Neural progenitor cell (in vitro differentiated cells): Measurements from ENCODE around the gene BSND. TPM values are rescaled to one million over a fixed set of nuclear protein-coding genes. Genes with fewer than 3 reads are reported as not detected.
"Not testable (repeated sequence)": the region's sequence is repeated elsewhere in the genome, so short reads cannot be mapped to it uniquely, and the experiment has no call there.

ENCODE experiments used
- DNase-seq: peaks from one replicate; pipeline ENCODE4 v3.0.0-alpha.2; 2016; ENCODE audit warnings: low spot score
- H2AFZ ChIP-seq: fragments of 200-600 bp; sonication (generic); replicated peaks from 2 replicates; pipeline ENCODE4 v1.6.1; 2016; ENCODE audit warnings: antibody characterized with exemption
- H3F3A ChIP-seq: fragments of 200-600 bp; sonication (generic); 2 replicates; pipeline ENCODE4 v1.6.1; 2016; ENCODE audit warnings: antibody characterized with exemption, low read depth
- H3K27ac ChIP-seq: fragments of 200-600 bp; sonication (generic); 2 replicates; pipeline ENCODE4 v1.5.1; 2016; ENCODE audit warnings: mild to moderate bottlenecking
- H3K27me3 ChIP-seq: fragments of 200-600 bp; sonication (generic); 2 replicates; pipeline ENCODE4 v1.6.1; 2016; ENCODE audit warnings: mild to moderate bottlenecking, moderate library complexity
- H3K36me3 ChIP-seq: fragments of 200-600 bp; sonication (generic); 2 replicates; pipeline ENCODE4 v1.5.1; 2016
- H3K4me1 ChIP-seq: fragments of 200-600 bp; sonication (generic); 2 replicates; pipeline ENCODE4 v1.6.1; 2016; ENCODE audit warnings: mixed run types
- H3K4me2 ChIP-seq: fragments of 200-600 bp; sonication (generic); 2 replicates; pipeline ENCODE4 v1.6.1; 2016
- H3K4me3 ChIP-seq: fragments of 200-600 bp; sonication (generic); 2 replicates; pipeline ENCODE4 v1.5.1; 2016
- H3K79me2 ChIP-seq: fragments of 200-600 bp; sonication (generic); 2 replicates; pipeline ENCODE4 v1.6.1; 2016; ENCODE audit warnings: low read depth
- H3K9ac ChIP-seq: fragments of 200-600 bp; sonication (generic); 2 replicates; pipeline ENCODE4 v1.6.1; 2016
- H3K9me3 ChIP-seq: fragments of 200-600 bp; sonication (generic); 2 replicates; pipeline ENCODE4 v1.5.1; 2016; ENCODE audit warnings: low read depth
- H4K20me1 ChIP-seq: fragments of 200-600 bp; sonication (generic); 2 replicates; pipeline ENCODE4 v1.6.1; 2016; ENCODE audit warnings: low read depth
- H3K27ac Mint-ChIP-seq: 3 replicates; pipeline ENCODE4 v1.8.0; 2021; ENCODE audit warnings: mixed read lengths
- H3K27me3 Mint-ChIP-seq: 2 replicates; pipeline ENCODE4 v1.8.0; 2022; ENCODE audit warnings: low read depth, mild to moderate bottlenecking, inconsistent platforms, moderate library complexity, mixed read lengths; ENCODE audit not compliant: insufficient read depth
- H3K36me3 Mint-ChIP-seq: 3 replicates; pipeline ENCODE4 v1.8.0; 2021; ENCODE audit warnings: mixed read lengths
- H3K4me1 Mint-ChIP-seq: 3 replicates; pipeline ENCODE4 v1.8.0; 2021; ENCODE audit warnings: mixed read lengths
- H3K4me3 Mint-ChIP-seq: 3 replicates; pipeline ENCODE4 v1.8.0; 2021; ENCODE audit warnings: mild to moderate bottlenecking, moderate library complexity, mixed read lengths
- H3K9me3 Mint-ChIP-seq: 3 replicates; pipeline ENCODE4 v1.8.0; 2020; ENCODE audit warnings: mixed read lengths
- CTCF ChIP-seq: fragments of 200-600 bp; sonication (generic); IDR thresholded peaks from 2 replicates; pipeline ENCODE4 v1.5.1; 2017; ENCODE audit warnings: antibody characterized with exemption, mild to moderate bottlenecking
- EZH2 ChIP-seq: fragments of 200-600 bp; sonication (generic); IDR thresholded peaks from 2 replicates; pipeline ENCODE4 v1.6.1; 2017; ENCODE audit warnings: antibody characterized with exemption, mild to moderate bottlenecking, moderate library complexity
- EZH2phosphoT487 ChIP-seq: fragments of 200-600 bp; sonication (generic); IDR thresholded peaks from 2 replicates; pipeline ENCODE4 v1.6.1; 2017; ENCODE audit warnings: antibody characterized with exemption
- total RNA-seq: library from RNA; depleted of rRNA; stranded (reverse); fragments of >200 nt; gene quantifications from 2 replicates; pipeline ENCODE4 v1.2.3, GENCODE V29; 2015; ENCODE audit warnings: low replicate concordance

Gene BSND
- total RNA-seq, 1 donor from 2014 or later = not detected

DNA sequence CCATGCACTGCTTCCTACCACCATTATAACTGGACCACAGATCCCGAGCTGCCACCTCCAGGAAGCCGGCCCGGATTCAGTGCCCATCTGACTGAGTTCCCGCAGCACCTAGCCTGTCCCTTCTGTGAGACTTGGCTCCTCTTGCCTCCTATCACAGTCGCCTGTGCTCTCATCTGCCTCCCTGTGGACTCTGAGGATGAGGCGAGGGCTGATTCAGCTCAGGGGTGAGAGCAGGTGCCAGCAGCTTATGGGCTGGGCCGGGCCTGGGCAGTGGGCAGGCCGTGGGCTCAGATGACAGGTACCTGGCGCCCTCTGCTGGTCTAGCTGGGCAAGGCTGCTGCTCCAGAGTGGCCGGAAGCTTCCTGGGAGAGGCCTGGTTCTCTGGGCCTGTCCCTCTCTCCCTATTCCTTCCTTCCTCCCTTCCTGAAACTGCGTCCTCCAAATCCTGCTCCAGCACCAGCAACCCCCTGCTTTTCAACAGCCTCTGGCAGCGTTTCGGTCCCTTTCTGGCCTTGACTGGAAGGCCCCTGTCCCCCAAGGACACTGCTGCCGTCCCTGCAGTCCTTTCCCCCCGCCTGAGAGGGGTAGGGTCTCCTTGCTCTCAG is 23.3 kb downstream of the BSND start:
- Mint-ChIP-seq H3K4me1 (peaks cover 11% of the 10 kb centered on the region), H3K27me3 (no peaks in the 10 kb centered on the region), H3K36me3 (no peaks in the 10 kb centered on the region), H3K9me3 (no peaks in the 10 kb centered on the region), H3K4me3 (no peak overlapping the region), H3K27ac (peak overlapping the region; percentile 83)
- H3K4me2 ChIP-seq = no peak overlapping the region
- no peaks in the 10 kb centered on the region for H4K20me1 ChIP-seq
- H3K9me3 ChIP-seq = no peaks in the 10 kb centered on the region
- H3K27me3 ChIP-seq = no peaks in the 10 kb centered on the region
- no peaks in the 10 kb centered on the region for H3K4me1 ChIP-seq
- no peak overlapping the region for H3K27ac ChIP-seq
- H3K9ac ChIP-seq = no peak overlapping the region
- H3F3A ChIP-seq = no peaks in the 10 kb centered on the region
- no peaks in the 10 kb centered on the region for H3K36me3 ChIP-seq
- no peaks in the 10 kb centered on the region for H3K79me2 ChIP-seq
- H2AFZ ChIP-seq = peak overlapping the region; percentile 93
- peak; percentile 94 for DNase-seq
- no peak overlapping the region for H3K4me3 ChIP-seq
- TF ChIP-seq CTCF (peak; percentile 89), EZH2phosphoT487 (no peak), EZH2 (no peak)

GRCh38 chr1:55024163-55024562 is 25.4 kb downstream of the BSND start:
- H3K4me3 Mint-ChIP-seq, H2AFZ ChIP-seq, H3K4me1 ChIP-seq, H4K20me1 ChIP-seq, H3K27me3 ChIP-seq, H3K27ac ChIP-seq, H3F3A ChIP-seq, H3K27ac Mint-ChIP-seq, DNase-seq, H3K9me3 ChIP-seq, H3K4me2 ChIP-seq, H3K27me3 Mint-ChIP-seq, H3K36me3 ChIP-seq, H3K79me2 ChIP-seq, H3K36me3 Mint-ChIP-seq, H3K9ac ChIP-seq, H3K4me3 ChIP-seq, H3K9me3 Mint-ChIP-seq: not testable (repeated sequence)
- H3K4me1 Mint-ChIP-seq = peaks cover 11% of the 10 kb centered on the region

GRCh38 chr1:55026682-55027081 is 27.9 kb downstream of the BSND start:
- H3K4me3 Mint-ChIP-seq, H4K20me1 ChIP-seq, H3K9me3 ChIP-seq, H3F3A ChIP-seq, H3K36me3 Mint-ChIP-seq, H2AFZ ChIP-seq, H3K4me2 ChIP-seq, H3K4me3 ChIP-seq, H3K27me3 ChIP-seq, DNase-seq, H3K9ac ChIP-seq, H3K27ac ChIP-seq, H3K36me3 ChIP-seq, H3K4me1 ChIP-seq, H3K27ac Mint-ChIP-seq, H3K27me3 Mint-ChIP-seq, H3K79me2 ChIP-seq: not testable (repeated sequence)
- Mint-ChIP-seq H3K9me3 (peaks cover 12% of the 10 kb centered on the region), H3K4me1 (peaks cover 13% of the 10 kb centered on the region)

DNA sequence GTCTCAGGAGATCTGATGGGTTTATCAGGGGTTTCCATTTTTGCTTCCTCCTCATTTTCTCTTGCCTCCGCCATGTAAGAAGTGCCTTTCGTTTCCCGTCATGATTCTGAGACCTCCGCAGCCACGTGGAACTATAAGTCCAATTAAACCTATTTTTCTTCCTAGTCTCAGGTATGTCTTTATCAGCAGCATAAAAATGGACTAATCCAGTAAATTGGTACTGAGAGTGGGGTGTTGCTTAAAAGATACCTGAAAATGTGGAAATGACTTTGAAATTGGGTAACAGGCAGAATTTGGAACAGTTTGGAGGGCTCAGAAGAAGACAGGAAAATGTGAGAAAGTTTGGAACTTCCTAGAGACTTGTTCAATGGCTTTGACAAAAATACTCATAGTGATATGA is 32.4 kb downstream of the BSND start:
- not testable (repeated sequence) for H3K4me3 ChIP-seq, H3K27ac ChIP-seq, H3K79me2 ChIP-seq, H3K36me3 Mint-ChIP-seq, H3K27ac Mint-ChIP-seq, H3K27me3 ChIP-seq, H4K20me1 ChIP-seq, DNase-seq, H2AFZ ChIP-seq, H3K4me2 ChIP-seq, H3K4me3 Mint-ChIP-seq, H3K9me3 ChIP-seq, H3K36me3 ChIP-seq, H3K9ac ChIP-seq
- H3F3A ChIP-seq = peaks cover 16% of the 10 kb centered on the region
- Mint-ChIP-seq H3K9me3 (peaks cover 17% of the 10 kb centered on the region), H3K4me1 (peaks cover 17% of the 10 kb centered on the region), H3K27me3 (peaks cover 13% of the 10 kb centered on the region)
- peaks cover 12% of the 10 kb centered on the region for H3K4me1 ChIP-seq

DNA sequence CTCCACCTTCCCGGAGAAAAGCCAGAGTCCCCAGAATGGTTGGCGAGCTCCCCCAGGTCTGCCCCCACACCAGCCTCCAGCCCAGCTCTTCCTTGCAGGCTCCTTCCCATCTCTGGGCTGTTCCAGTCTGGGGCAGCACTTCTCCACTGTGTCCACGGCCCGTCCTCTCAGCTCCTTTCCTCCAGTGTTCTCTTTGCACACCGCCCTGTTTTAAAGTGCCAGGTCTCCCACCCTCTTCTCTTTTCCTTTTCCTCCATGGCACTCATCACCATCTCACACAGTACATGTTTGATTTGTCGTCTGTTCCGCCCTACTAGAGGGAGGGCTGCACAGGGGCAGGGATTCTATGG is 34.5 kb downstream of the BSND start:
- Mint-ChIP-seq H3K27ac (peak overlapping the region; percentile 72), H3K36me3 (peaks cover 2% of the 10 kb centered on the region), H3K27me3 (peaks cover 28% of the 10 kb centered on the region), H3K4me1 (peaks cover 21% of the 10 kb centered on the region), H3K9me3 (peaks cover 17% of the 10 kb centered on the region), H3K4me3 (peak overlapping the region; percentile 5)
- Histone ChIP-seq H3K79me2 (no peaks in the 10 kb centered on the region), H4K20me1 (no peaks in the 10 kb centered on the region), H3K27ac (peak overlapping the region; percentile 75), H2AFZ (no peak overlapping the region), H3K9me3 (no peaks in the 10 kb centered on the region), H3K36me3 (no peaks in the 10 kb centered on the region), H3K27me3 (peaks cover 13% of the 10 kb centered on the region), H3K9ac (no peak overlapping the region), H3K4me1 (peaks cover 12% of the 10 kb centered on the region), H3F3A (peaks cover 16% of the 10 kb centered on the region), H3K4me2 (peak overlapping the region; percentile 17), H3K4me3 (no peak overlapping the region)
- TF ChIP-seq EZH2 (no peak), EZH2phosphoT487 (no peak), CTCF (no peak)
- DNase-seq = no peak
